ENCODE results near the gene RNF220. TPM values are rescaled to one million over a fixed set of nuclear protein-coding genes. Genes with fewer than 3 reads are reported as not detected.

Gene RNF220
- polyA plus RNA-seq, 1 of the 3 experiments (the other 2 are of a cell fraction), result 83.7 TPM

DNA sequence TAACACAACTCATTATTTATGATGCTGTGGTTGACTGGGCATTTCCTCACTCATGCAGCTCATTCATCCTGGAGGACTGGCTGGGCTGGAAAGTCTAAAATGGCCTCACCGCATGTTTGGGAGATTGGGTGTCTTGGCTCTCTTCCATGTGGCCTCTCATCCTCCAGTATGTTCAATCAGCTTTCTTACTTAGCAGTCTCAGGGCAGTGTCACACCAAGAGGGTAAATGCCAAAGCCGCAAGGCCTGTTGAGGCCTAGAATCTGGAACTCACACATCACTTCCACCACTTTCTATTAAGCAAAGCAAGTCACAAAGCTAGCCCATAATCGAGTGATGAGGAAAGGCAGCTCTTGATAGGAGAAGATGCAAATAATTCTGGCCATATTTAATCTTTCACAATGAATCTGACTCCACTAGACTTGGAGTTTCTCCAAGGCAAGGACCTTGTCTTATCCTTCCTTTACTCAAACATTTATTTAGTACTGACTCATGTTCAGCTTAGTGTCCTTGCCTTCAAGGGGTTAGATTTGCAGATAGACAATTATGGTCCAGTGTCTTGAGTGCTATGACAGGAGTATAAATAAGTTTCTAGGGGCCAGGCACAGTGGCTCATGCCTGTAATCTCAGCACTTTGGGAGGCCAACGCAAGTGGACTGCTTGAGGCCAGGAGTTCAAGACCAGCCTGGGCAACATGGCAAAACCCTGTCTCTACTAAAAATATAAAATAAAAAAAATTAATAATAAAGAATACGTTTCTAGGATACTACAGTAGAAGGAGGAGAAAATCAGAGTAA, 224.1 kb downstream of the RNF220 start (continued):
- TF ChIP-seq, protein P1, sequence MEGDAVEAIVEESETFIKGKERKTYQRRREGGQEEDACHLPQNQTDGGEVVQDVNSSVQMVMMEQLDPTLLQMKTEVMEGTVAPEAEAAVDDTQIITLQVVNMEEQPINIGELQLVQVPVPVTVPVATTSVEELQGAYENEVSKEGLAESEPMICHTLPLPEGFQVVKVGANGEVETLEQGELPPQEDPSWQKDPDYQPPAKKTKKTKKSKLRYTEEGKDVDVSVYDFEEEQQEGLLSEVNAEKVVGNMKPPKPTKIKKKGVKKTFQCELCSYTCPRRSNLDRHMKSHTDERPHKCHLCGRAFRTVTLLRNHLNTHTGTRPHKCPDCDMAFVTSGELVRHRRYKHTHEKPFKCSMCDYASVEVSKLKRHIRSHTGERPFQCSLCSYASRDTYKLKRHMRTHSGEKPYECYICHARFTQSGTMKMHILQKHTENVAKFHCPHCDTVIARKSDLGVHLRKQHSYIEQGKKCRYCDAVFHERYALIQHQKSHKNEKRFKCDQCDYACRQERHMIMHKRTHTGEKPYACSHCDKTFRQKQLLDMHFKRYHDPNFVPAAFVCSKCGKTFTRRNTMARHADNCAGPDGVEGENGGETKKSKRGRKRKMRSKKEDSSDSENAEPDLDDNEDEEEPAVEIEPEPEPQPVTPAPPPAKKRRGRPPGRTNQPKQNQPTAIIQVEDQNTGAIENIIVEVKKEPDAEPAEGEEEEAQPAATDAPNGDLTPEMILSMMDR (IDR thresholded peaks at IDR 0.05), result no peak
- no peak for TF ChIP-seq GATA2 (CRISPR knock-in tag; IDR thresholded peaks at IDR 0.05)
- no peak for TF ChIP-seq RFX5 (IDR thresholded peaks at IDR 0.05; ENCODE audit: low read length)
- TF ChIP-seq, protein P2, sequence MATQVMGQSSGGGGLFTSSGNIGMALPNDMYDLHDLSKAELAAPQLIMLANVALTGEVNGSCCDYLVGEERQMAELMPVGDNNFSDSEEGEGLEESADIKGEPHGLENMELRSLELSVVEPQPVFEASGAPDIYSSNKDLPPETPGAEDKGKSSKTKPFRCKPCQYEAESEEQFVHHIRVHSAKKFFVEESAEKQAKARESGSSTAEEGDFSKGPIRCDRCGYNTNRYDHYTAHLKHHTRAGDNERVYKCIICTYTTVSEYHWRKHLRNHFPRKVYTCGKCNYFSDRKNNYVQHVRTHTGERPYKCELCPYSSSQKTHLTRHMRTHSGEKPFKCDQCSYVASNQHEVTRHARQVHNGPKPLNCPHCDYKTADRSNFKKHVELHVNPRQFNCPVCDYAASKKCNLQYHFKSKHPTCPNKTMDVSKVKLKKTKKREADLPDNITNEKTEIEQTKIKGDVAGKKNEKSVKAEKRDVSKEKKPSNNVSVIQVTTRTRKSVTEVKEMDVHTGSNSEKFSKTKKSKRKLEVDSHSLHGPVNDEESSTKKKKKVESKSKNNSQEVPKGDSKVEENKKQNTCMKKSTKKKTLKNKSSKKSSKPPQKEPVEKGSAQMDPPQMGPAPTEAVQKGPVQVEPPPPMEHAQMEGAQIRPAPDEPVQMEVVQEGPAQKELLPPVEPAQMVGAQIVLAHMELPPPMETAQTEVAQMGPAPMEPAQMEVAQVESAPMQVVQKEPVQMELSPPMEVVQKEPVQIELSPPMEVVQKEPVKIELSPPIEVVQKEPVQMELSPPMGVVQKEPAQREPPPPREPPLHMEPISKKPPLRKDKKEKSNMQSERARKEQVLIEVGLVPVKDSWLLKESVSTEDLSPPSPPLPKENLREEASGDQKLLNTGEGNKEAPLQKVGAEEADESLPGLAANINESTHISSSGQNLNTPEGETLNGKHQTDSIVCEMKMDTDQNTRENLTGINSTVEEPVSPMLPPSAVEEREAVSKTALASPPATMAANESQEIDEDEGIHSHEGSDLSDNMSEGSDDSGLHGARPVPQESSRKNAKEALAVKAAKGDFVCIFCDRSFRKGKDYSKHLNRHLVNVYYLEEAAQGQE (IDR thresholded peaks at IDR 0.05; ENCODE audit: low read depth, low read length), result no peak
- 0 out of 2 replicates have a peak, but pooled peaks have one; percentile 9 for TF ChIP-seq JUND (IDR thresholded peaks at IDR 0.05)
- TF ChIP-seq SIN3A (IDR thresholded peaks at IDR 0.05; ENCODE audit: borderline replicate concordance, low read depth, low read length), result no peak
- TF ChIP-seq, protein P3, sequence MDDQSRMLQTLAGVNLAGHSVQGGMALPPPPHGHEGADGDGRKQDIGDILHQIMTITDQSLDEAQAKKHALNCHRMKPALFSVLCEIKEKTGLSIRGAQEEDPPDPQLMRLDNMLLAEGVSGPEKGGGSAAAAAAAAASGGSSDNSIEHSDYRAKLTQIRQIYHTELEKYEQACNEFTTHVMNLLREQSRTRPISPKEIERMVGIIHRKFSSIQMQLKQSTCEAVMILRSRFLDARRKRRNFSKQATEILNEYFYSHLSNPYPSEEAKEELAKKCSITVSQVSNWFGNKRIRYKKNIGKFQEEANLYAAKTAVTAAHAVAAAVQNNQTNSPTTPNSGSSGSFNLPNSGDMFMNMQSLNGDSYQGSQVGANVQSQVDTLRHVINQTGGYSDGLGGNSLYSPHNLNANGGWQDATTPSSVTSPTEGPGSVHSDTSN (IDR thresholded peaks at IDR 0.05), result peak; percentile 78

DNA sequence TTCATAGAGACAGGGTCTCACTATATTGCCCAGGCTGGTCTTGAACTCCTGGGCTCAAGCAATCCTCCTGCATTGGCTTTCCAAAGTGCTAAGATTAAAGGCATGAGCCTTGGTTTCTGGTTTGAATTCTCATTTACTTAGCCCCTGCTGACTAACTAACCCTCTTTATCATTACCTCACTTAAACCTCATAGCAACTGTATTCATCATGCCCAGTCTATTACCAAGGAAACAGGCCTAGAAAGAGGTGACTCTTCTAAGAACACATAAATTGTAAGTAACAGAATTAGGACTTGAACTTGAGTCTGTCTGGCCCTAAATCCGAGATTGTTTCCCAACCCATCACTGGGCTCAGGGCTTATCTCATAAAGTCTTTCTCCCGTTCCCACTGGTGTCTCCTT, 225.1 kb downstream of the RNF220 start:
- POLR2A ChIA-PET, result interaction anchor here (3.8 to 3.9 kb wide), 2 partner anchors 17 to 22 kb away, joined by 22 to 50 read pairs; no protein-coding TSS in a partner anchor
- Histone ChIP-seq H3F3A (replicated peaks; ENCODE audit: insufficient read depth) (peaks cover 26% of the 10 kb centered on the region), H3K27ac (ENCODE audit: low read depth in 2 of 2, low read length in 1 of 2) (peak overlapping the region in 1 of 2 experiments; percentile 69; a peak in 2 of 4 replicates), H3K9ac (no peak overlapping the region), H3K27me3 (ENCODE audit: insufficient read depth) (no peaks in the 10 kb centered on the region), H3K9me3 (no peaks in the 10 kb centered on the region), H3K4me1 (ENCODE audit: control insufficient read depth in 1 of 2, insufficient read depth in 2 of 2, low read depth in 1 of 2, low read length in 1 of 2) (peaks cover 4 to 34% of the 10 kb centered on the region in 2 experiments; a peak in 1 of 4 replicates), H3K36me3 (replicated peaks in 1 of 2; ENCODE audit: control insufficient read depth in 1 of 2, insufficient read depth in 2 of 2, low read length in 1 of 2) (peaks cover 10 to 22% of the 10 kb centered on the region in 2 experiments), H3K9me2 (no peaks in the 10 kb centered on the region), H3K4me3 (ENCODE audit: low read depth in 2 of 2, low read length in 1 of 2) (no peak overlapping the region), H2AFZ (ENCODE audit: low read depth) (peak overlapping the region; percentile 20; the same call in 1 of the 2 replicates), H3K4me2 (no peak overlapping the region), H3K79me2 (ENCODE audit: insufficient read depth) (peaks cover 13% of the 10 kb centered on the region; the same call in 1 of the 2 replicates), H4K20me1 (ENCODE audit: insufficient read depth) (no peaks in the 10 kb centered on the region)
- CTCF ChIA-PET, result interaction anchor here (0.6 to 15.4 kb wide), 5 partner anchors 13 to 29 kb away, joined by 3 to 163 read pairs (median 3); no protein-coding TSS in a partner anchor
- no peak for DNase-seq
- TF ChIP-seq, protein P1 (IDR thresholded peaks at IDR 0.05), result no peak
- no peak for TF ChIP-seq EZH2phosphoT487 (IDR thresholded peaks at IDR 0.05; ENCODE audit: borderline replicate concordance, low read depth)
- 100% methylated on average over 2 of the region's 2 CpGs for WGBS (ENCODE audit: low lambda C conversion rate)

All from SK-N-SH (cell line).